ENCODE measurements around the gene CHMP1A. TPM values are rescaled to one million over a fixed set of nuclear protein-coding genes. Genes with fewer than 3 reads are reported as not detected.
"Not testable (repeated sequence)": the region's sequence is repeated elsewhere in the genome, so short reads cannot be mapped to it uniquely, and the experiment has no call there.

The CHMP1A gene
- total RNA-seq, 1 experiment from 2014 or later = 132 TPM

GRCh38 chr16:89636663-89637062, 20.8 kb downstream of the CHMP1A start:
- peaks cover 90% of the 10 kb centered on the region for H3K27me3 Mint-ChIP-seq (ENCODE audit: unreplicated experiment)
- intact Hi-C loops (cut with micrococcal nuclease; ENCODE audit: unreplicated experiment) = no loop called here
- DNase-seq = no peak
- no peaks in the 10 kb centered on the region for H3K9me3 Mint-ChIP-seq (ENCODE audit: low read depth, unreplicated experiment)
- peaks cover 32% of the 10 kb centered on the region for H3K4me1 Mint-ChIP-seq (ENCODE audit: low read depth, unreplicated experiment)
- no TSS peak for BruUV-seq (replicated peaks)
- H3K36me3 Mint-ChIP-seq (ENCODE audit: insufficient read depth, unreplicated experiment) = peaks cover 7% of the 10 kb centered on the region
- no peak for TF ChIP-seq CTCF (IDR thresholded peaks at IDR 0.05; ENCODE audit: unreplicated experiment)
- no peak overlapping the region for H3K27ac Mint-ChIP-seq (ENCODE audit: unreplicated experiment)
- CTCF ChIA-PET = no interaction called here
- H3K4me3 Mint-ChIP-seq (ENCODE audit: low read depth, unreplicated experiment) = no peak overlapping the region

DNA sequence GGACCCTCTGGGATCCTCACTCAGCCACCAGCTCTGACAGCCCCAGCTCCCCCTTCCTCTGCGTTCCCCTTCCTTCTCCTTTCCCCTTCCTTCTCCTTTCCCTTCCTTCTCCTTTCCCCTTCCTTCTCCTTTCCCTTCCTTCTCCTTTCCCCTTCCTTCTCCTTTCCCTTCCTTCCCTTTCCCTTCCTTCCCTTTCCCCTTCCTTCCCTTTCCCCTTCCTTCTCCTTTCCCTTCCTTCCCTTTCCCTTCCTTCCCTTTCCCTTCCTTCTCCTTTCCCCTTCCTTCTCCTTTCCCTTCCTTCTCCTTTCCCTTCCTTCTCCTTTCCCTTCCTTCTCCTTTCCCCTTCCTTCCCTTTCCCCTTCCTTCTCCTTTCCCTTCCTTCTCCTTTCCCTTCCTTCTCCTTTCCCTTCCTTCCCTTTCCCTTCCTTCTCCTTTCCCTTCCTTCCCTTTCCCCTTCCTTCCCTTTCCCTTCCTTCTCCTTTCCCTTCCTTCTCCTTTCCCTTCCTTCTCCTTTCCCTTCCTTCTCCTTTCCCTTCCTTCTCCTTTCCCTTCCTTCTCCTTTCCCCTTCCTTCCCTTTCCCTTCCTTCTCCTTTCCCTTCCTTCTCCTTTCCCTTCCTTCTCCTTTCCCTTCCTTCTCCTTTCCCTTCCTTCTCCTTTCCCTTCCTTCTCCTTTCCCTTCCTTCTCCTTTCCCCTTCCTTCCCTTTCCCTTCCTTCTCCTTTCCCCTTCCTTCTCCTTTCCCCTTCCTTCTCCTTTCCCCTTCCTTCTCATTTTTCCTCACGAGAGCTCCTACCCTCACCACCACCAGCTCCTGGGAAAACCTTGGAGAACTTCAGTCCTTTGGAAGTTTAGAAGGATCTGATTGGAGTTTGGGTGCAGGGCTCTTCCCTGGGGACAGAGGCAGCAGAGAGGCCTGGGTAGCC, 22.8 kb downstream of the CHMP1A start:
- H3K36me3 Mint-ChIP-seq (ENCODE audit: insufficient read depth, unreplicated experiment); DNase-seq; BruUV-seq (replicated peaks); H3K9me3 Mint-ChIP-seq (ENCODE audit: low read depth, unreplicated experiment); H3K4me3 Mint-ChIP-seq (ENCODE audit: low read depth, unreplicated experiment); intact Hi-C loops (cut with micrococcal nuclease; ENCODE audit: unreplicated experiment); H3K27ac Mint-ChIP-seq (ENCODE audit: unreplicated experiment): not testable (repeated sequence)
- Mint-ChIP-seq H3K27me3 (ENCODE audit: unreplicated experiment) (peaks cover 90% of the 10 kb centered on the region), H3K4me1 (ENCODE audit: low read depth, unreplicated experiment) (peaks cover 20% of the 10 kb centered on the region)
- CTCF ChIA-PET = interaction anchor here (0.7 to 1.7 kb wide), 3 partner anchors 10 to 33 kb away, joined by 3 to 5 read pairs (median 3); no protein-coding TSS in a partner anchor

DNA sequence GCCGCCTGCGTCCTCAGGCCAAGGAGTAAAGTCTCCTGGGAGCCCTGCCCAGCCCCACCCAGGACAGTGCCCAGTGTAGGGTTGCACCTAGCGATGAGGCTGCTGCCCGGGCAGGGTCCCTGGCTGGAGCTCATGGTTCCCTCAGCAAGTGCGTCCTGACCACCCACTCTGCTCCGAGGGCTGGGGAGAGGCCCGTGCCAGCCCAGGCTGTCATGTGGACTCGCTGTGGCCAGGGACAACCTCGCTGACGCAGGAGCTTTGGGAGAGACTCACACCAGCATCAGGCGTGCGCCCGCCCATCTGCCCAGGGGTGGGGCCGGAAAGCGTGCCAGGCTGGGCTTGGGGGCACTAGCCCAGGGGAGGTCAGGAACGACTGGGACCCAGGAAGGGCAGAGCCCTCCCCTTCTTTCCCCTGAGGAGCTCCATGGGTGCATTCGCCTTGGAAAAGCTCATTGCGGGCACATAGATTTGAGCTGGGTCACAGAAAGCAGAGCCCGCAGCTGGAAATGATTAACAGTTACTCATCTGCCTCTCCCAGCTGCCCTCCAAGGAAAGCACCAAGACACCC, 24.4 kb downstream of the CHMP1A start:
- Mint-ChIP-seq H3K27me3 (ENCODE audit: unreplicated experiment) (peaks cover 88% of the 10 kb centered on the region), H3K36me3 (ENCODE audit: insufficient read depth, unreplicated experiment) (no peaks in the 10 kb centered on the region), H3K27ac (ENCODE audit: unreplicated experiment) (no peak overlapping the region), H3K4me3 (ENCODE audit: low read depth, unreplicated experiment) (no peak overlapping the region), H3K4me1 (ENCODE audit: low read depth, unreplicated experiment) (peaks cover 20% of the 10 kb centered on the region), H3K9me3 (ENCODE audit: low read depth, unreplicated experiment) (no peaks in the 10 kb centered on the region)
- CTCF ChIA-PET = interaction anchor here (1.3 to 1.7 kb wide), 3 partner anchors 10 to 31 kb away, joined by 3 to 5 read pairs (median 4); no protein-coding TSS in a partner anchor
- no peak for TF ChIP-seq CTCF (IDR thresholded peaks at IDR 0.05; ENCODE audit: unreplicated experiment)
- BruUV-seq (replicated peaks) = no TSS peak
- intact Hi-C loops (cut with micrococcal nuclease; ENCODE audit: unreplicated experiment) = no loop called here
- DNase-seq = peak; percentile 46

DNA sequence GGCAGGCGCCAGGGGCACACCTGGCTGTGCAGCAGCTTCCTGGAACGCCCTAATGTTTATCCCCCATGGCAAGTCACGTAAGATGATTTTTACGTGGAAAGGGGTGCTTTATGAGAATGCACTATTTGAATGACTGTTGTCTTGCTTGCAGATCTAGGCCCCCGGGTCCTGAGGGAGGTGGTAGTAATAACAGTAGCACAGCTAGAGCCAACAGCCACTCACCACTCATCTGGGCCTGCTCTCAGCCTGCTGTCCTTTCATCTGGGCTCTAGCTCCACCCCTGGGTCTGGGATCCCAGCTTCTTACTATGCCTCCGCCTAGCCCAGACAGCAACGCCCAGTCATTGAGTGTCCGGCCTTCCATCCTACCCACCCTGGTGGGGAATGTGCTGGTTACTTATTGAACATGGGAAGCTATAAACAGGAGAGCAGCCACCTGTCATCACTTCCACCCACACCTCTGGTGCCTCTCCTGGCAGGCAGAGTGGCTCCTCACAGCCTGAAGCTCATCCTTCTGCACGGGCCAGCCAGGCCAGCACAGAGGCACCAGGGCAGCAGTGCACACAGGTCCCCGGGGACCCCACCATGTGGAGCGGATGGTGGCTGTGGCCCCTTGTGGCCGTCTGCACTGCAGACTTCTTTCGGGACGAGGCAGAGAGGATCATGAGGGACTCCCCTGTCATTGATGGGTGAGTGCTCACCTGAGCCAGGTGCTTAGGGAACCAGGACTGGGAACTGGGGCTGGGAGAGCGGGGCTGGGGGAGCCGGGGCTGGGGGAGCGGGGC, 27.5 kb downstream of the CHMP1A start:
- no peaks in the 10 kb centered on the region for H3K36me3 Mint-ChIP-seq (ENCODE audit: insufficient read depth, unreplicated experiment)
- no TSS peak for BruUV-seq (replicated peaks)
- no peaks in the 10 kb centered on the region for H3K9me3 Mint-ChIP-seq (ENCODE audit: low read depth, unreplicated experiment)
- H3K27me3 Mint-ChIP-seq (ENCODE audit: unreplicated experiment) = peaks cover 68% of the 10 kb centered on the region
- peaks cover 20% of the 10 kb centered on the region for H3K4me1 Mint-ChIP-seq (ENCODE audit: low read depth, unreplicated experiment)
- no peak for DNase-seq
- intact Hi-C loops (cut with micrococcal nuclease; ENCODE audit: unreplicated experiment) = no loop called here
- H3K27ac Mint-ChIP-seq (ENCODE audit: unreplicated experiment) = no peak overlapping the region
- CTCF ChIA-PET = interaction anchor here (1.9 kb wide), 1 partner anchor 28 kb away, joined by 4 read pairs; no protein-coding TSS in a partner anchor
- H3K4me3 Mint-ChIP-seq (ENCODE audit: low read depth, unreplicated experiment) = no peak overlapping the region
- no peak for TF ChIP-seq CTCF (IDR thresholded peaks at IDR 0.05; ENCODE audit: unreplicated experiment)
